ENCODE results near the gene SDHC.

SDHC gene

DNA sequence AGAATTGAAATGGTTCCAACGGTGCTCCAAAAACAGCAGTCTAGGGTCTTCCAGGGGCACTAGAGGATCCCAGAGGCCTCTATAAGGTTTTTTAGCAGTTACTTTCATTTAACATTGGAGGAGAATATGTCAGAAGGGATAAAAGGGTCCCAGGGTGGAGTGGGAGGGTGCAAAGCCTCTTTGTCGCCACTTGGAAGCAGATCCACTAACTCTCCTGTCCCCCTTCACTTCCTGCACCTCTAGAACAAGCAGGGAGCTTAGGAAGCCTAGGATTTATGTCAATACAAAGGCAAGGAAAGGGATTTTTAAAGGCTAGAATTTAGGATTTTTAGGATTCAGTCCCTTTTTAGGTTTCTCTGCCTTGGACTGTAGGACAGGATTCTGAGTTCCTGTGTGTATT is 47.3 kb upstream of the SDHC start:
- H3K9ac ChIP-seq (ENCODE audit: low read depth, low read length, poor library complexity, severe bottlenecking), result no peak overlapping the region
- H3F3A ChIP-seq (ENCODE audit: low read depth), result no peaks in the 10 kb centered on the region
- no peak overlapping the region for H2AFZ ChIP-seq (ENCODE audit: low read length)
- no peak overlapping the region for H3K4me3 ChIP-seq (ENCODE audit: low read length, poor library complexity, severe bottlenecking)
- no peaks in the 10 kb centered on the region for H3K36me3 ChIP-seq (ENCODE audit: insufficient read depth, low read length)
- TF ChIP-seq EZH2phosphoT487 (IDR thresholded peaks at IDR 0.05; ENCODE audit: borderline replicate concordance) (no peak), CTCF (conservative IDR thresholded peaks at IDR 0.05; ENCODE audit: low read length) (no peak)
- H3K9me3 ChIP-seq (ENCODE audit: insufficient read depth, low read depth, low read length), result no peaks in the 10 kb centered on the region
- H3K4me1 ChIP-seq (ENCODE audit: insufficient read depth, low read length, poor library complexity, severe bottlenecking), result peaks cover 8% of the 10 kb centered on the region
- no peaks in the 10 kb centered on the region for H3K9me2 ChIP-seq (replicated peaks; ENCODE audit: low read depth, low read length)
- H3K27me3 ChIP-seq (ENCODE audit: insufficient read depth, low read length, poor library complexity, severe bottlenecking), result no peaks in the 10 kb centered on the region
- no peaks in the 10 kb centered on the region for H4K20me1 ChIP-seq (ENCODE audit: insufficient read depth, low read length, poor library complexity, severe bottlenecking)
- H3K79me2 ChIP-seq (ENCODE audit: insufficient read depth, low read length), result no peaks in the 10 kb centered on the region
- no peak overlapping the region for H3K4me2 ChIP-seq (ENCODE audit: low read depth, low read length, poor library complexity, severe bottlenecking)

DNA sequence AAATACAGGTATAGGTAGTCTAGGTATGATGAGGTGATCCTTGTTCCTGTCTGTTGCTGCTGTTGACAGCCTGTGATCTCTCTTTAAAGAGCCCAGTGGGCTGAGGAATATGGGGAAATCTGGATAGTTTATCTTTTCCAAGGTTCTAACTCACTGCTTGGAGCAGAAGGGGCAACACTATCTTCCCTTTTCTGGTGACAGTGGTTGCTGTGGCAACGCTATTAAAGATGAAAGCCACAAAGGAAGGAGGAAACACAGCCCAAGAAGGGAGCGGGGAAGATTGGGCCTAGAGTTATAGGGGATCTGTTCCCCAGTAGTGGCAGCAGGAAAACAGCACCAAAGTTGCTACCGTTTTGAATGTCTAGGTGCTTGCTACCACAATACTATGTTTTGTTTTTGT is 46.9 kb upstream of the SDHC start:
- Histone ChIP-seq H3K4me3 (ENCODE audit: low read length, poor library complexity, severe bottlenecking) (no peak overlapping the region), H3K36me3 (ENCODE audit: insufficient read depth, low read length) (no peaks in the 10 kb centered on the region), H3K4me1 (ENCODE audit: insufficient read depth, low read length, poor library complexity, severe bottlenecking) (peaks cover 8% of the 10 kb centered on the region), H3K79me2 (ENCODE audit: insufficient read depth, low read length) (no peaks in the 10 kb centered on the region), H3K27me3 (ENCODE audit: insufficient read depth, low read length, poor library complexity, severe bottlenecking) (no peaks in the 10 kb centered on the region), H3K9me3 (ENCODE audit: insufficient read depth, low read depth, low read length) (no peaks in the 10 kb centered on the region), H3K9me2 (replicated peaks; ENCODE audit: low read depth, low read length) (no peaks in the 10 kb centered on the region), H4K20me1 (ENCODE audit: insufficient read depth, low read length, poor library complexity, severe bottlenecking) (no peaks in the 10 kb centered on the region), H3K4me2 (ENCODE audit: low read depth, low read length, poor library complexity, severe bottlenecking) (no peak overlapping the region), H2AFZ (ENCODE audit: low read length) (no peak overlapping the region), H3K9ac (ENCODE audit: low read depth, low read length, poor library complexity, severe bottlenecking) (no peak overlapping the region), H3F3A (ENCODE audit: low read depth) (no peaks in the 10 kb centered on the region)
- TF ChIP-seq CTCF (conservative IDR thresholded peaks at IDR 0.05; ENCODE audit: low read length), result no peak
- TF ChIP-seq EZH2phosphoT487 (IDR thresholded peaks at IDR 0.05; ENCODE audit: borderline replicate concordance), result no peak

- H3K9me3 ChIP-seq (ENCODE audit: insufficient read depth, low read depth, low read length), result no peaks in the 10 kb centered on the region
- H3K36me3 ChIP-seq (ENCODE audit: insufficient read depth, low read length), result no peaks in the 10 kb centered on the region
- H3K9ac ChIP-seq (ENCODE audit: low read depth, low read length, poor library complexity, severe bottlenecking), result no peak overlapping the region
- H2AFZ ChIP-seq (ENCODE audit: low read length), result no peak overlapping the region
- H3K4me3 ChIP-seq (ENCODE audit: low read length, poor library complexity, severe bottlenecking), result no peak overlapping the region
- H3K4me2 ChIP-seq (ENCODE audit: low read depth, low read length, poor library complexity, severe bottlenecking), result no peak overlapping the region
- H3F3A ChIP-seq (ENCODE audit: low read depth), result no peaks in the 10 kb centered on the region
- no peaks in the 10 kb centered on the region for H3K9me2 ChIP-seq (replicated peaks; ENCODE audit: low read depth, low read length)
- no peaks in the 10 kb centered on the region for H3K79me2 ChIP-seq (ENCODE audit: insufficient read depth, low read length)
- no peak for TF ChIP-seq CTCF (conservative IDR thresholded peaks at IDR 0.05; ENCODE audit: low read length)
- H4K20me1 ChIP-seq (ENCODE audit: insufficient read depth, low read length, poor library complexity, severe bottlenecking), result no peaks in the 10 kb centered on the region
- H3K4me1 ChIP-seq (ENCODE audit: insufficient read depth, low read length, poor library complexity, severe bottlenecking), result no peaks in the 10 kb centered on the region
- H3K27me3 ChIP-seq (ENCODE audit: insufficient read depth, low read length, poor library complexity, severe bottlenecking), result no peaks in the 10 kb centered on the region
Measured at GRCh38 chr1:161273402-161273801, 40.8 kb upstream of the SDHC start.
